DMS79 treated with DMSO at 0.1 percent for 48 hours (cell line): Measurements from ENCODE around the gene ANKRD63.

ENCODE experiments used
- DNase-seq: peaks from one replicate; lab custom pipeline; 2025; lab: John Stamatoyannopoulos, UW

The ANKRD63 gene

DNA sequence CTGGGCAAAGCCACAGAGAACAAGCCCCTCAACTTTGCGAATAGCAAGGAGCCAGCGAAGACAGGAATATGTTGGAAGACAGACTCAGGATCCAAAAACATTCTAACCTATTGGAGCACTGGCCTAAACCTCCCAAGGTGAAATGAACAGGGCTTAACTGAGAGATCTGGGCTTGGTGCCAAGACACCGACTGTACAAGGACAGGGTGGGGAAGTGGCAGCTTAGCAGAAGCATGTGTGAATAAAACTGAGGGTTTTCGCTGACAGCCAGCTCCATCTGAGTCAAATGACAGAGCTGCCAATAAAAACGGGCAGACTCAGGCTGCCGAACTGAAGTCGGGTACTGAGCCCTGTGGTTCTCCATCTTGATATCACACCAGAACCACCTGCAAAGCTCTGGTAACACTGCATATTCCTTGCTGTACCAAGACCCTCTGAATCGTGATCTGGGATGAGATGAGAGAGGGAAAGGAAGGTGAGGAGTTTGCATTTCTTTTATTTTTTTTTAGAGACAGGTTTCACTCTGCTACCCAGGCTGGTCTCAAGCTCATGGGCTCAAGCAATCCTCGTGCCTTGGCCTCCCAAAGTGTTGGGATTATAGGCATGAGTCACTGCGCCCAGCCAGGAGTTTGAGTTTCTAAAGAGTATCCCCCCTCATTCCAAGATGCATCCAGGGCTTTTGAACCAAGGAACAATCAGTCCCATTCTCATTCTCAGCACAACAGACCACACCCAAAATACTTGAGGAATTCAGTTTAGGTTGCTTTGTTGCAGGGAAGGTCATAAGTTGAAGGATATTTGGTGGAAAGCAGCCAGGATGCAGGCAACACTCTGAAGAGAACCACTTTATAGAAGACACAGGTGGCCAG lies 30.9 kb upstream of the ANKRD63 start:
- peak; percentile 78 for DNase-seq

- DNase-seq: no peak
Observed at GRCh38 chr15:40312370-40313158, 29.7 kb upstream of the ANKRD63 start.

DNA sequence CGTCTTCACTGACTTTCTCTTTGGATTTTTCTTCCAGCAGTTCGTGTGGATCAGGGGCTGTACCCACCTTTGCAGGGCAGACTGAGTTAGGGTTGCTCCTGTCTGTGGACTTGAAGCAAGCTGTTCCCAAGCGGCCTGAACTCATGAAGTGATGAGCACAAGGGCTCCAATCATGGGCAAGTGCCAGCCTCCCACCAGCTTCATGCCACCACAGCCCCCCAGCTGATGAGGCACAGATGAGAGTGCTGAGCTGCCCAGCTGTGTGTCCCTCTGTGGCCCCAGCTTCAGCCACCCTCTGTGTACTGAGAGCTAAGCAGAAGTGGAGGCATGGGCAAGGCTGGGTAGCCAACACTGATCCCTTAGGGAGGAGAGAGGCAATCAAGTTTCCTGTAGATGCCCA lies 28.1 kb upstream of the ANKRD63 start:
- DNase-seq: no peak

GRCh38 chr15:40310001-40310959 lies 27.4 kb upstream of the ANKRD63 start:
- no peak for DNase-seq

GRCh38 chr15:40309344-40309862 lies 26.5 kb upstream of the ANKRD63 start:
- no peak for DNase-seq

- no peak for DNase-seq
Observed at GRCh38 chr15:40307421-40308211, 24.8 kb upstream of the ANKRD63 start, which contains the start of gene PLCB2. PLCB2 (minus strand) TSS chr15:40307935; CDS start chr15:40307672, 263 bp downstream.

DNA sequence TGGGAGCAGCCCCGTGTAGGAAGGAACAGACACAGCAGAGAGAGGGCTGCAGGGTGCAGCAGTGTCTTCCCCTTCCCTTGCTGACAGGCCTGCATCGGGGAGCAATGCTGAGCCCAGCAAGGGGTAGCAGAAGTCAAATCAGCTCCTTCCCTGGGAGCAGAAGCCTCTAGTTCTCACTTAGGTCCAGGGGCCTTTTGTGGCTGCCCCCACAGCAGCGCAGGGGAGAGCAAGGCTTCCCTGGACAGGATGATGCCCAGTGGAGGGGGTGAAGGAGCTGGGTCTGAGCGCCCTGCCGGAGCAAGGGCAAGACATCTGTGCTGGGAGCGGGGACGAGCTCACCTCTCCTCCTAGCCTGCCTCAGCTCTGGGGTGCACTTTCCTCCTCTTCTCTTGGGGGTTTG lies 24.0 kb upstream of the ANKRD63 start:
- no peak for DNase-seq

DNA sequence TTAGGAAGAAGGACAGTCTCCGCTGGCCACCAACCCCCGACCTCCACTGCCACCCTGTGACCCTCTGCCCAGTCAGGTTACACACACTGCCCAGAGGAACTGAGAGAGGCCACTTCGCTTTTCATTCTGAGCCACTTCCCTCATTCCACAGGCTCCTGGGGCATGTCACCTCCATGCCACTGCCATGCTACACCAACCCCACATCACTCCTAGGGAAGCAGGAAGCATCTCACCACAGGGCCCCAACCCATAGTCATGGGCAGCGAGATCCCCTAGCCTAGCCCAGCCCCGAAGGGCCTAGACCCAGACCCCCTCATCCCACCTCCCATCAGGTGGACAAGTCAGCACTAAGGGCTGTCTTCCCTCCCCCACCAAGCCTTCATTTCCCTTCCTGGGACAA lies 23.5 kb upstream of the ANKRD63 start:
- DNase-seq: no peak

DNA sequence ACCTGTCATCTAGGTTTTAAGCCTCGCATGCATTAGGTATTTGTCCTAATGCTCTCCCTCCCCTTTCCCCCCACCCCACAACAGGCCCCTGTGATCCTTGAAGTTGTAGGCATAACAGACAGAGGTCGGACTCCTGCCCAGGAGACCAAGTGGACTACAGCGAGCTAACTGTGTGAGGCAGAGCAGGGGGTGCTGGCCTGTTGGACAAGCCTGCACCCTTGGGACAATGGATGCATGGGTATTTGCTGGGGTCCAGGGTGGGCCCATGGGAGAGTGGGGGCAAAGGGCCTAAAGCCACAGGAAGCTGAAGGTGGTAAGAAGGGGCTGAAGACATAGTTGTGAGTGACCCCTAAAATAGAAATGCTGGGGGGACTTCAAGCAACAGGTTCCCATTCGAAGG lies 22.4 kb upstream of the ANKRD63 start:
- DNase-seq: no peak

DNA sequence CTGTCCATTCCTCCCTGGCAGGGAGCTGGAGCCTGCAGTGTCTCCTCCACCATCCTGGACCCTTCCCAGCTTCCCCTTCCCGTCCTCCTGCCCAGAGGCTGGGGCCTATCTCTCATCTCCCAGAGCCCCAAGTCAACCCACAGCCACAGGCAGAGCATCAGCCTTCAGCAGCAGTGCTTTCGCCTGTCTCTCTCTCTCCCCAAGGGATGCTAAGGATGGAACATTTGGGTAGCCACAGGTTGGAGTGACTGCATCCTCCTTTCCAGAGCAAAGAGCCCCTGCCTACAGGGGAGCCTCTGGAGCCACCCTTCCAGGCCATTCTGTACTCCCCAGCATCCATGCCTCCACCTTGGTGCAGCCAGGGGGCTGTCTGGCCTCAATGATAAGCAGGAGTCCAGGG lies 20.7 kb upstream of the ANKRD63 start:
- DNase-seq: no peak

- no peak for DNase-seq
Observed at GRCh38 chr15:40302981-40303380, 20.1 kb upstream of the ANKRD63 start.

GRCh38 chr15:40302288-40302886 lies 19.5 kb upstream of the ANKRD63 start:
- DNase-seq: no peak

DNA sequence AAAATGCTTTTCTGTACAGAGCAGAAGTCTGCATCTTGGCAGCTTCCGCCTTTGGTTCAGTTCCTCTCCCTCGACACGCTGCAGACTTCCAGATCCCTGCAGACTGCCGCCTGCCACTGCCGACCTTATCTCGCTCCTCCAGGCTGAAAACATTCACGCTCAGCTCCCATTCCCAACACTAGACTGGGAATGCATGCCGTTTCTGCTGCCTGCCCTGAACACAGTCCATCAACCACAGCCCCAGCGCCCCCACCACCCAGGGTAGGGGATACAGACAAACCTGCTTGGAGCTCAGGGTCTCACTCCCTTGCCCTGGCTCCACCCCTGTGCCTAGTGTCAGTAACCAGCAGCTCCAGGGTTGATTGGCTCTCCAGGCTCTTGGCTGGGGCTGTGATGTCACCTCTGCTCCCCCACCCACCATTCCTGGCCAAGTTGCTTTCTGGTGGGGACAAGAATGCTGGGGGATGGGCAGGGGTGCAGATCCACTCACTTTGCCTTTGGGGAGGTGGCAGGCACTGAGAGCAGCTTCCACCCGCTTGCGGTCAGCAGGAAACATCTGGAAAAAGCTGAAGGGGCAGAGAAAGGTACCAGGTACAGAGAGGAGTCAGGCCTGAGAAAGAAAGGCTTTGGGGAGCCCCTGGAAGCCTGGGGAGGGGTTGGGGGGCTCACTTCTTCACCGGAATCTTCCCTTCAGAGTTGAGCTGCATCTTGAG lies 18.8 kb upstream of the ANKRD63 start:
- DNase-seq: no peak

GRCh38 chr15:40300771-40301170 lies 17.9 kb upstream of the ANKRD63 start:
- DNase-seq: no peak

DNA sequence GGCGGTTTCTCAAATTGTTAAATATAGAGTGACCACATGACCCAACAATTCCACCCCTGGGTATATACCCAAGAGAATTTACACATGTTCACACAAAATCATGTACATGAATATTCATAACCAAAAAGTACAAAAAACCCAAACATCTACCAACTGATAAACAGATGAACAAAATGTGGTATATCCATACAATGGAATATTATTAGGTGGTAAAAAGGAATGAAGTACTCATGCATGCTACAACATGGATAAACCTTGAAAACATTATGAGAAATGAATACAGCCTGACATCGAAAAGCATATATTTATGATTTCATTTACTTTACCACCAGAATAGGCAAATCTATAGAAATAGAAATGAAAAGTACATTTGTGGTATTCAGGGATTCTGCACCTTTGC lies 17.5 kb upstream of the ANKRD63 start:
- no peak for DNase-seq

- DNase-seq: no peak
Observed at GRCh38 chr15:40298216-40298935, 15.5 kb upstream of the ANKRD63 start.

GRCh38 chr15:40297356-40297755 lies 14.5 kb upstream of the ANKRD63 start:
- DNase-seq: no peak

- no peak for DNase-seq
Observed at GRCh38 chr15:40296561-40297230, 13.8 kb upstream of the ANKRD63 start.
